K562 (cell line): Measurements from ENCODE around the gene HNRNPDL. TPM values are rescaled to one million over a fixed set of nuclear protein-coding genes. Genes with fewer than 3 reads are reported as not detected.
A peak's percentile ranks its signal among the peaks of the same experiment; 100 is the strongest.

Experiments used
- AFF4 ChIP-seq: sonication (generic); formaldehyde crosslinking; IDR thresholded peaks from 2 replicates; pipeline ENCODE4 v1.8.0; 2023; ENCODE audit warnings: mild to moderate bottlenecking, missing genetic modification reagents
- CBX3 ChIP-seq, 2 experiments: IDR thresholded peaks; 1 replicate in 1 of 2; 2 replicates in 1 of 2; pipeline ENCODE4 v1.6.1; 2012; ENCODE audit warnings: inconsistent platforms in 2 of 2, low read length in 2 of 2, borderline replicate concordance in 1 of 2, control low read depth in 1 of 2
- CHD1 ChIP-seq: fragments of 200-600 bp; sonication (generic); IDR thresholded peaks from one replicate; pipeline ENCODE4 v1.6.1; 2012; ENCODE audit warnings: mild to moderate bottlenecking, moderate library complexity, low read length, inconsistent platforms
- FUS ChIP-seq: fragments of 200-400 bp; formaldehyde crosslinking; optimal IDR thresholded peaks from 2 replicates; pipeline ENCODE3; 2017; ENCODE audit warnings: low read depth, low read length
- HMG20B ChIP-seq: fragments of 250-450 bp; sonication (Bioruptor Pico); IDR thresholded peaks from 2 replicates; pipeline ENCODE4 v1.5.0; 2021; ENCODE audit warnings: mild to moderate bottlenecking
- MCM7 ChIP-seq, 2 experiments: fragments of 450-650 bp; IDR thresholded peaks; 2 replicates each; pipeline ENCODE4 v1.6.1; 2016 to 2018
- REST ChIP-seq, 2 experiments: fragments of 450-650 bp; formaldehyde crosslinking in 1 of 2; IDR thresholded peaks; 2 replicates each; pipeline versions ENCODE4 v1.4.0 to v1.6.1; 2014 to 2020; ENCODE audit warnings: mild to moderate bottlenecking in 2 of 2, borderline replicate concordance in 1 of 2, low read depth in 1 of 2
- SAP30 ChIP-seq: fragments of 200-600 bp; sonication (generic); IDR thresholded peaks from 2 replicates; pipeline ENCODE4 v1.6.1; 2012; ENCODE audit warnings: borderline replicate concordance, low read depth, mild to moderate bottlenecking, moderate library complexity, low read length, control low read depth, inconsistent platforms; ENCODE audit not compliant: insufficient read depth, poor library complexity, severe bottlenecking
- SMARCA5 ChIP-seq: fragments of 450-650 bp; IDR thresholded peaks from 2 replicates; pipeline ENCODE4 v1.6.1; 2016
- SPI1 ChIP-seq: IDR thresholded peaks from 2 replicates; pipeline ENCODE4 v1.6.1; 2011; ENCODE audit warnings: low read depth, low read length, control low read depth, borderline replicate concordance
- SRSF7 ChIP-seq: fragments of 200-400 bp; formaldehyde crosslinking; optimal IDR thresholded peaks from 2 replicates; pipeline ENCODE3; 2017; ENCODE audit warnings: mild to moderate bottlenecking, low read depth, low read length
- TCFL5 ChIP-seq: fragments of 250-450 bp; sonication (Bioruptor Pico); conservative IDR thresholded peaks from 2 replicates; pipeline ENCODE4 v1.6.1; 2021; ENCODE audit warnings: mild to moderate bottlenecking, moderate library complexity, matching md5 sums
- TFAM ChIP-seq: fragments of 250-450 bp; sonication (Bioruptor Pico); conservative IDR thresholded peaks from 2 replicates; pipeline ENCODE4 v1.5.0; 2021; ENCODE audit warnings: mild to moderate bottlenecking, moderate library complexity
- THRB ChIP-seq: fragments of 450-650 bp; formaldehyde crosslinking; conservative IDR thresholded peaks from 2 replicates; pipeline ENCODE4 v1.4.0; 2022; ENCODE audit warnings: mild to moderate bottlenecking, missing genetic modification characterization
- ZNF76 ChIP-seq: fragments of 250-450 bp; sonication (Bioruptor Pico); IDR thresholded peaks from 2 replicates; pipeline ENCODE4 v1.4.0; 2020; ENCODE audit warnings: mild to moderate bottlenecking, moderate library complexity, borderline replicate concordance
- polyA plus RNA-seq, 8 experiments: library from polyadenylated mRNA; depleted of rRNA in 4 of 8; stranded (reverse) in 5 of 8; unstranded in 3 of 8; fragments of >200 nt; fragmentation: Nextera tagmentation in 2 of 8; fragmentation: Illumina TruSeq in 1 of 8; extraction: Ambion mirVana in 2 of 8; extraction: Trizol in 1 of 8; gene quantifications; 2 replicates each; pipeline versions ENCODE4 v1.2.1 to v1.2.3, GENCODE V29; 2011 to 2014; ENCODE audit warnings: inconsistent platforms in 1 of 8, missing spikeins in 1 of 8
- total RNA-seq, 7 experiments: library from RNA; depleted of rRNA in 6 of 7; stranded (reverse); fragments of >200 nt in 6 of 7; fragmentation: Illumina TruSeq in 2 of 7; extraction: Trizol in 2 of 7; gene quantifications; 2 replicates each; pipeline versions ENCODE4 v1.2.1 to v1.2.3, GENCODE V29; 2011 to 2021; ENCODE audit warnings: low replicate concordance in 1 of 7

HNRNPDL gene
- total and polyA plus RNA-seq, 9 of the 15 experiments (the other 6 are each of a cell fraction or from before 2014, with no cell fraction given) = 243 to 652 (median 351) TPM

- TF ChIP-seq REST (IDR thresholded peaks at IDR 0.05; ENCODE audit: borderline replicate concordance) (peak; percentile 95), REST (CRISPR knock-in tag; IDR thresholded peaks at IDR 0.05; ENCODE audit: low read depth) (no peak), HMG20B (CRISPR knock-in tag) (no peak), MCM7 (IDR thresholded peaks at IDR 0.05) (no peak), SMARCA5 (no peak), SRSF7 (no peak), ZNF76 (peak; percentile 31; the same call in 1 of the 2 replicates), TCFL5 (CRISPR knock-in tag) (no peak), FUS (no peak), CBX3 (IDR thresholded peaks at IDR 0.05; ENCODE audit: borderline replicate concordance in 1 of 2, low read length in 2 of 2) (no peak), AFF4 (peak; percentile 14), TFAM (CRISPR knock-in tag) (no peak), THRB (CRISPR knock-in tag) (0 out of 2 replicates have a peak, but pooled peaks have one; percentile 48), SAP30 (peak; percentile 1), SPI1 (no peak), CHD1 (peak; percentile 96)
Measured at GRCh38 chr4:82429728-82430192, 502 bp downstream of the HNRNPDL start (continued).
